Activated CD4-positive, alpha-beta T cell treated with anti-CD3 and anti-CD28 coated beads, Interleukin-2, amount 10 ng/mL, durations not matched to agents 24 days and 14 days (primary cell): ENCODE measurements around the gene DNAJC4. TPM values are rescaled to one million over a fixed set of nuclear protein-coding genes. Genes with fewer than 3 reads are reported as not detected.

Source experiments
- DNase-seq: peaks from one replicate; pipeline ENCODE4 v3.0.0; 2022
- H3K27ac Mint-ChIP-seq: one replicate; pipeline ENCODE4 v1.8.0; 2022; ENCODE audit warnings: mild to moderate bottlenecking, mixed read lengths
- H3K27me3 Mint-ChIP-seq: one replicate; pipeline ENCODE4 v1.8.0; 2022; ENCODE audit warnings: mixed read lengths
- H3K36me3 Mint-ChIP-seq: one replicate; pipeline ENCODE4 v1.8.0; 2022; ENCODE audit warnings: low read depth, mild to moderate bottlenecking, mixed read lengths
- H3K4me1 Mint-ChIP-seq: one replicate; pipeline ENCODE4 v1.8.0; 2021; ENCODE audit warnings: mixed read lengths
- H3K4me3 Mint-ChIP-seq: one replicate; pipeline ENCODE4 v1.8.0; 2022; ENCODE audit warnings: mild to moderate bottlenecking, moderate library complexity, mixed read lengths
- H3K9me3 Mint-ChIP-seq: one replicate; pipeline ENCODE4 v1.8.0; 2021; ENCODE audit warnings: mixed read lengths
- intact Hi-C: fragments of 100-400 bp; cut with micrococcal nuclease; formaldehyde crosslinking; loops from one replicate; pipeline ENCODE4 v1.15.1; 2023
- total RNA-seq: library from RNA; stranded (reverse); gene quantifications from 2 replicates; pipeline ENCODE4 v1.2.3, GENCODE V29; 2022

The DNAJC4 gene
- total RNA-seq, 1 donor from 2014 or later, result 19.9 TPM

DNA sequence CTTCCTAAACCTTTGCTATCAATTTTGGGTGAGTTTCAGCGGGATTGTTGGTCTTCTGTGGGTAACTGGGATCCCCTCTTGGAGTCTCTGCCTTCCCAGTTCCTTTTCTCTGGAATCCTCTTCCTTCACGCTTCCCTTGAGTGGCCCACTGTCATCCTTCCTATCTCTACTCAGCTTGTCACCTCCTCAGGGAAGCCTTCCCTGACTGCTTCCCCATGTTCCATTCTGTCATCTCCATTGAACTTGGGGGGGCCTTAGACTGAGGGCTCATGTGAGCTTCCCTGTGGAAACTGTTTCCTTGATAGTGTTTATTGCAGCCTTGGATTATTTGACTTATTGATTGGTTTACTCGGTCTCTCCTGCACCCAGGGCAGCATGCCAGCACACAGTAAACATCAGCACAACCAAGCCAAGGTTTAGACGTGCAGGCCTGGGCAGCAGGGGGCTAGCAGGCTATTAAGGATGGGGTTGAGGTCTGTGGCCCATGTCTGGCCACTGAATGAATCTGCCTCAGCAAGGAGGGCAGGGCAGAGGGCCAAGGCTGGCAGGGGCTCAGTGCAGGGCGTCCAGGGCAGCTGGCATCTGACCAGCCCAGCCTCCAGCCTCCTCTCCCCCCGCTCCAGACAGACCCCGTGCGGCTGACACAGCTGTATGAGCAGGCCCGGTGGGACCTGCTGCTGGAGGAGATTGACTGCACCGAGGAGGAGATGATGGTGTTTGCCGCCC lies 11.6 kb upstream of the DNAJC4 start:
- H3K27ac Mint-ChIP-seq, result peak overlapping the region; percentile 36
- no peaks in the 10 kb centered on the region for H3K27me3 Mint-ChIP-seq
- peaks cover 51% of the 10 kb centered on the region for H3K36me3 Mint-ChIP-seq
- intact Hi-C loops, result no loop called here
- no peaks in the 10 kb centered on the region for H3K9me3 Mint-ChIP-seq
- DNase-seq, result no peak
- peaks cover 9% of the 10 kb centered on the region for H3K4me1 Mint-ChIP-seq
- no peak overlapping the region for H3K4me3 Mint-ChIP-seq

DNA sequence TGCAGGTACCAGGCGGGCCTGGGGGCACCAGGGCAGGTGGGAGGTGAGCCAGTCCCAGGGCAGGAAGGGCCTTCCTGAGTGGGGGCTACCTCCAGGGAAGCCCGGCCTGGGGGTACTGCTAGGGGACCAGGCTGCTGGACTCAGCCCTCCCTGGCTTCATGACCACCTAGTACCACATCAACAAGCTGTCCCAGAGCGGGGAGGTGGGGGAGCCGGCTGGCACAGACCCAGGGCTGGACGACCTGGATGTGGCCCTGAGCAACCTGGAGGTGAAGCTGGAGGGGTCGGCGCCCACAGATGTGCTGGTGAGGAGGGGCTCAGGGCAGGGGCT lies 11.0 kb upstream of the DNAJC4 start:
- no peak for DNase-seq
- Mint-ChIP-seq H3K36me3 (peaks cover 52% of the 10 kb centered on the region), H3K4me1 (peaks cover 8% of the 10 kb centered on the region), H3K9me3 (no peaks in the 10 kb centered on the region), H3K27me3 (no peaks in the 10 kb centered on the region), H3K27ac (no peak overlapping the region), H3K4me3 (no peak overlapping the region)
- intact Hi-C loops, result no loop called here

DNA sequence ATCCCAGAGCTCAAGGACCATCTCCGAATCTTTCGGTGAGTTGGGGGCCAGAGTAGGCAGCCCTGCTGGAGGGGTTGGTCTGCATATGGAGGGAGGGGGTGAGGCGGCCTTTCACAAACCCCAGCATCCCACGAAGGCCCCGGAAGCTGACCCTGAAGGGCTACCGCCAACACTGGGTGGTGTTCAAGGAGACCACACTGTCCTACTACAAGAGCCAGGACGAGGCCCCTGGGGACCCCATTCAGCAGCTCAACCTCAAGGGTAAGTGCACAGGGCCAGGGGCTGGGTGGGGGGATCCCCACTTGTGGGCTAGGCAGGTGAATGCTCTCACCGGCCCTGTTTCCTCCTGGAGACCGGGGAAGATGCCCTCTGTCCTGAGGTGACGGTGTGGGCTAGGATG lies 10.6 kb upstream of the DNAJC4 start:
- H3K27ac Mint-ChIP-seq, result no peak overlapping the region
- H3K27me3 Mint-ChIP-seq, result no peaks in the 10 kb centered on the region
- intact Hi-C loops, result no loop called here
- peaks cover 8% of the 10 kb centered on the region for H3K4me1 Mint-ChIP-seq
- peaks cover 49% of the 10 kb centered on the region for H3K36me3 Mint-ChIP-seq
- DNase-seq, result no peak
- H3K9me3 Mint-ChIP-seq, result no peaks in the 10 kb centered on the region
- H3K4me3 Mint-ChIP-seq, result no peak overlapping the region

DNA sequence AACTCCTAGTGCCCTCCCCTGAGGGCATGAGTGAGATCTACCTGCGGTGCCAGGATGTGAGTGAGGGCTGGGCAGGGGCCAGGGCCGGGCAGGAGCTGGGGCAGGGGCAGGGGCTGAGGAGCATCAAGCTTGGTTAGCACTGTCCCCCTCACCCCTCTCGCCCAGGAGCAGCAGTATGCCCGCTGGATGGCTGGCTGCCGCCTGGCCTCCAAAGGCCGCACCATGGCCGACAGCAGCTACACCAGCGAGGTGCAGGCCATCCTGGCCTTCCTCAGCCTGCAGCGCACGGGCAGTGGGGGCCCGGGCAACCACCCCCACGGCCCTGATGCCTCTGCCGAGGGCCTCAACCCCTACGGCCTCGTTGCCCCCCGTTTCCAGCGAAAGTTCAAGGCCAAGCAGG lies 10.1 kb upstream of the DNAJC4 start:
- H3K4me3 Mint-ChIP-seq, result no peak overlapping the region
- intact Hi-C loops, result no loop called here
- peaks cover 47% of the 10 kb centered on the region for H3K36me3 Mint-ChIP-seq
- H3K9me3 Mint-ChIP-seq, result no peaks in the 10 kb centered on the region
- DNase-seq, result no peak
- H3K27me3 Mint-ChIP-seq, result no peaks in the 10 kb centered on the region
- H3K27ac Mint-ChIP-seq, result no peak overlapping the region
- peaks cover 8% of the 10 kb centered on the region for H3K4me1 Mint-ChIP-seq

DNA sequence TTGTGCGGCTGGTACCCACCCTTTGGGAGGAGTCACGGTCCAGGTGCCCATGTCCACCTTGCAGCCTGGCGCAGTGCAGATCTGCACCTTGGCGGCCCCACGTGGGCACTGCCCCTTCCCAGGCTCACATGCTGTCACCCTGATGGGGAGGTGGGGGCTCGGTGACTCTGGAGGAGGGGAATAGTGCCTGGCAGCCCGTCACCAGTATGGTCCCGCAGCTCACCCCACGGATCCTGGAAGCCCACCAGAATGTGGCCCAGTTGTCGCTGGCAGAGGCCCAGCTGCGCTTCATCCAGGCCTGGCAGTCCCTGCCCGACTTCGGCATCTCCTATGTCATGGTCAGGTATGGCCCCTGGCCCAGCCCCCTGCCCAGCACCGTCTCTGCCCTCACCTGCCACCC lies 9.6 kb upstream of the DNAJC4 start:
- Mint-ChIP-seq H3K27me3 (no peaks in the 10 kb centered on the region), H3K27ac (no peak overlapping the region), H3K9me3 (no peaks in the 10 kb centered on the region), H3K36me3 (peaks cover 46% of the 10 kb centered on the region), H3K4me1 (peaks cover 9% of the 10 kb centered on the region), H3K4me3 (no peak overlapping the region)
- no peak for DNase-seq
- intact Hi-C loops, result no loop called here

DNA sequence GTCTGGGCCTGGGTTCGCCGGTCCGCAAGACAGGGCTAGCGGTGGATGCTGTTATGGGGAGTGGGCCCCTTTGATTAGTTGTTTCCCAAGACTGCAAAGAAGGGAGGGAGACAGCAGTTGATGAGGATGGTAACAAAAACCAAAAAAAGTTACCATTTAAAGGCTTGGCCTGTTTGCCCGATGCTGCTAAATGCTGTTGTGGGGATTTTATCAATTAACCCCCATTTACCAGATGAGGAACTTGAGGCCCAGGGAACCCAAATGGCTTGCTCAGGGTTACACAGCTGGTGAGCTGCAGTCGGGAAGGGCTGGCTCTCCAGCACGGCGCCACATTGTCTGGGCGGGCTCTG lies 7.7 kb upstream of the DNAJC4 start:
- no peaks in the 10 kb centered on the region for H3K27me3 Mint-ChIP-seq
- H3K4me3 Mint-ChIP-seq, result no peak overlapping the region
- H3K4me1 Mint-ChIP-seq, result peaks cover 14% of the 10 kb centered on the region
- intact Hi-C loops, result no loop called here
- H3K36me3 Mint-ChIP-seq, result peaks cover 37% of the 10 kb centered on the region
- no peak overlapping the region for H3K27ac Mint-ChIP-seq
- DNase-seq, result no peak
- H3K9me3 Mint-ChIP-seq, result no peaks in the 10 kb centered on the region

DNA sequence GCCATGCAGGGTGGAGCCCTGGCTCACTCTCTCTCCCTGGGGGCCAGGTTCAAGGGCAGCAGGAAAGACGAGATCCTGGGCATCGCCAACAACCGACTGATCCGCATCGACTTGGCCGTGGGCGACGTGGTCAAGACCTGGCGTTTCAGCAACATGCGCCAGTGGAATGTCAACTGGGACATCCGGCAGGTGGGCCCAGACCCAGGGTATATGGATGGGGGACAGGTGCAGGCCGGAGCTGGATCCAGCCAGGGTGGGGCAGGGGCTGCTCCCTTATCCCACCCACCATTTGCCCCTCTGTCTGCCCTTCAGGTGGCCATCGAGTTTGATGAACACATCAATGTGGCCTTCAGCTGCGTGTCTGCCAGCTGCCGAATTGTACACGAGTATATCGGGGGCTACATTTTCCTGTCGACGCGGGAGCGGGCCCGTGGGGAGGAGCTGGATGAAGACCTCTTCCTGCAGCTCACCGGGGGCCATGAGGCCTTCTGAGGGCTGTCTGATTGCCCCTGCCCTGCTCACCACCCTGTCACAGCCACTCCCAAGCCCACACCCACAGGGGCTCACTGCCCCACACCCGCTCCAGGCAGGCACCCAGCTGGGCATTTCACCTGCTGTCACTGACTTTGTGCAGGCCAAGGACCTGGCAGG lies 7.2 kb upstream of the DNAJC4 start:
- H3K4me3 Mint-ChIP-seq, result no peak overlapping the region
- peaks cover 16% of the 10 kb centered on the region for H3K4me1 Mint-ChIP-seq
- H3K27ac Mint-ChIP-seq, result no peak overlapping the region
- intact Hi-C loops, result no loop called here
- H3K9me3 Mint-ChIP-seq, result no peaks in the 10 kb centered on the region
- no peak for DNase-seq
- no peaks in the 10 kb centered on the region for H3K27me3 Mint-ChIP-seq
- H3K36me3 Mint-ChIP-seq, result peaks cover 35% of the 10 kb centered on the region

DNA sequence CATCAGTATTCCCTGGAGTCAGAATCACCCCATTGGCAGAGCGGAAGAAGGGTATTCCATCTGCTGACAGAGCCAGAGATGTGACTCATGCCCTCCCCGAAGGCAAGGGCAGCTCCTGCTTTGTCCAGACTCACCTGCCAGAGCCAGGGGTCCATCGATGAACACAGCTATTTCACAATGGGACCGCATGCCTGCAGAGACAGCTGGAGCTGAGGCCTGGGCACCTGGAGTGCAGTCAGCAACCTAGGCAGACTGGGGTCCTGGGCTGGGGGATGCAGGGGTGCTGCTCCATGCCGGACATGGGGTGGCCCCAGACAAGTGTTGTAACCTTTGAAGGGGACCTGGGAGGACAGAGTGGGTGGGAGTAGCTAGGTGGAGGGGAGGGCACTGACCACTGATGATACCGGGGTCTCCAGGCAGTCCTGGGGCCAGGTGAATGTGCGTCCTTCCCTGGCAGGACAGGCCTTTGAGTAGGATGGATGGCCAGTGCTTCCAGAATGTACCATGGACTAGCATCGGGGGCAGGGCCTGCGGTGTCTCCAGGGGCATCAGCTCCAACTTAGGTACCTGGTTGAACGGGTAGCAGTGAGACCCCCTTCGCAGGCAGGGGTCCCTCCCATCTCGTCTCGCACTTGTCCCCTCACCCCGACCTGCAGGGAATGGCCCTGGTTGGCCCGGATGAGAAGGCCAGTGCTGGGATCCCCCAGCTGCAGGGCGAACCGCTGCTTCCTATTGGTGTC lies 6.0 kb upstream of the DNAJC4 start:
- DNase-seq, result no peak
- intact Hi-C loops, result no loop called here
- no peaks in the 10 kb centered on the region for H3K27me3 Mint-ChIP-seq

DNA sequence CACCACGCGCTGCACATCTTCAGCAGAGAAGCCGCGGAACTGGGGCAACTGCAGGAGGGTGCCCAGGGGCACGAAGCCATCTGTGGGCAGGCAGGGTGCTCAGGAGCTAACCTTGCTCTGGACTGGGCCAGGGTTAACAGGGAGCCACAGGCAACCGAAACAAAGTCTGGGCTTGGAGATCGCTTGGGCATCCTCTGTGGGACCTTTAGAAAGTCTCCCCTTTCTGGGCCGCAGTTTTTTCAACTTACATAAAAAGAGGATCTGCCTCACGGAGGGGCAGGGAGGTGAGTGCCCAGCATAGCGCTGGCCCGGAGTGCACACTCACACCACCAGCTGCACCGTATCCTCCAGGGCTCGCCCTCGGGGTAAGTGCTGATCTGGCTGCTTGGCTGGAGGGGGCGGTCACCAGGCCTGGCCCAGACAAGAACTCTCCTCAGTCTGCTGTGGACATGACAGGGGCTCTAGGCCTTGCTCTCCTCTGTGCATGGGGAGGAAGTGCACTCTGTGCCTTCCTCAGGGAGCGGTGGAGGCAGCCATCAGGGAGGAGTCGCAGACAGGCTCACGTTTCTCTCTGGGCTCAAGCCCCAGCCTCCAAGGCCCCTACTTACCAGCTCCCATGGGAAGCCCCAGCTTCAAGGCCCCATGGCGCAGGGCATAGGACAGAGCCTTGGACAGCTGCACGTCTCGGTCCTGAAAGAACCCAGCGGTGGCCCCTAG lies 5.3 kb upstream of the DNAJC4 start:
- peaks cover 26% of the 10 kb centered on the region for H3K4me1 Mint-ChIP-seq
- intact Hi-C loops, result no loop called here

More for the DNA sequence above, 6.0 kb upstream of the DNAJC4 start:
- Mint-ChIP-seq H3K9me3 (no peaks in the 10 kb centered on the region), H3K36me3 (peaks cover 25% of the 10 kb centered on the region), H3K4me1 (peaks cover 21% of the 10 kb centered on the region), H3K27ac (peak overlapping the region; percentile 86), H3K4me3 (peak overlapping the region; percentile 91)

DNA sequence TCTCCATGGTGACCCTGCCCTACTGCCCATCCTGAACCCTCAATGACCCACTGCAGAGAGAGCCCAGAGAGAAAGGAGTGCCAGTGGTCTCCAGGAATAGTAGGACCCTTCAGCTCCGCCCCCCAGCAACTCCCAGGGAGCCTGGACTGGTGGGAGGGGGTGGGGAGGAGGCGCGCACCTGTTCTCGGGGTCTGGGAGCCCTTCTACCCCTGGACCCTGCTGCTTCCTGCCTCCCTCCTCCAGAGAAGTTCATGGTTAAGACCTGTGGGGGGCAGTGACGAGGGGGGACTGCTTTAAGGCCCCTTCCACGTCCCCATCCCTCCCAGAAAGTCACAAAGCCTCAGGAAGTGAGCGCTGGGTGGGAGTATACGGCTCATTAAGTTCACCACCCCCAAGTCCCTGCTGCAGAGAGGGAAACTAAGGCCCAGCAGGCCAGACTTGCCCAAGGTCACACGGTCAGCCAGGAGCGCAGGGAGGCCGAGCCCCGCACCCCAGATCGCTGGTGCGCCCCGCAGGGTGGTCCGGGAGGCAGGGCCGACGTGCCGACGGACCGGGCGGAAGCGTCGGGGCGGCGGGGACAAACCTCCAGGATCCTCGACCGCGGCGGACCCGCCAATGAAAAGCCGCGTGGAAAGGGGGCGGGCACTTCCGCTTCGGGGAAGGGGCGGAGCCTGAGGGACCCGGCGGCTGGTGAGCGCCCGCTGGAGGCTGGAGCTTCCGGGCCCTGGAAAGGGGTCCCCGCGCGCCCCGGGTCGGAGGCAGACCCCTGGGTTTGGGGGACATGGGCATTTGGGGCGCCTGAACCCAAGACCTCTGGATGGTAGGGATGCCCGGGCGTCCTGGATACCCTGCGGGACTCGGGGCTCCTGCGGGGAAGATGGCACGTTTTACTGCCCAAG lies 4.5 kb upstream of the DNAJC4 start, which contains the start of the genes NUDT22 and TRPT1:
TSS of gene NUDT22 (plus strand) at position 667 of the 899 bp plus-strand sequence. CDS start 379 bp downstream, outside the sequence.
TSS of gene TRPT1 (minus strand) at position 579 of the 899 bp plus-strand sequence. CDS start at position 253, 326 bp downstream.
- H3K27me3 Mint-ChIP-seq, result no peaks in the 10 kb centered on the region
- H3K27ac Mint-ChIP-seq, result peak within 1 kb of the TSS; percentile 86
- H3K9me3 Mint-ChIP-seq, result no peaks in the 10 kb centered on the region
- H3K4me1 Mint-ChIP-seq, result peaks cover 27% of the 10 kb centered on the region
- H3K4me3 Mint-ChIP-seq, result peak within 1 kb of the TSS; percentile 91
- H3K36me3 Mint-ChIP-seq, result peaks cover 19% of the 10 kb centered on the region
- DNase-seq, result peak; percentile 99
- intact Hi-C loops, result loop anchor here (1.0 to 2.0 kb wide), 4 partner anchors 15 to 79 kb away; partner anchors contain the start of genes ESRRA, FKBP2 and STIP1

More for the DNA sequence above, 5.3 kb upstream of the DNAJC4 start:
- Mint-ChIP-seq H3K9me3 (no peaks in the 10 kb centered on the region), H3K4me3 (peak overlapping the region; percentile 91), H3K36me3 (peaks cover 24% of the 10 kb centered on the region), H3K27ac (peak overlapping the region; percentile 86), H3K27me3 (no peaks in the 10 kb centered on the region)
- no peak for DNase-seq

DNA sequence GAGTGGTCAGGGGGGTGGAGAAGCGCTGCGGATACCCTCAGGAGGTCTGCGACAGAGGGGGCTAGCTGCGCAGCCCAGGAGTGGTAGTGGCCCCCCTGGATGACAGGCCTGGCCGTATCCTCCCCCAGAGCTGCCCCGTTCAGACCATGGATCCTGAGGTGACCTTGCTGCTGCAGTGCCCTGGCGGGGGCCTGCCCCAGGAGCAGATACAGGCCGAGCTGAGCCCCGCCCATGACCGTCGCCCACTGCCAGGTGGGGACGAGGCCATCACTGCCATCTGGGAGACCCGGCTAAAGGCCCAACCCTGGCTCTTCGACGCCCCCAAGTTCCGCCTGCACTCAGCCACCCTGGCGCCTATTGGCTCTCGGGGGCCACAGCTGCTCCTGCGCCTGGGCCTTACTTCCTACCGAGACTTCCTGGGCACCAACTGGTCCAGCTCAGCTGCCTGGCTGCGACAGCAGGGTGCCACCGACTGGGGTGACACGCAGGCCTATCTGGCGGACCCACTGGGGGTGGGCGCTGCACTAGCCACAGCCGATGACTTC lies 3.8 kb upstream of the DNAJC4 start:
- H3K4me1 Mint-ChIP-seq, result peaks cover 29% of the 10 kb centered on the region

DNA sequence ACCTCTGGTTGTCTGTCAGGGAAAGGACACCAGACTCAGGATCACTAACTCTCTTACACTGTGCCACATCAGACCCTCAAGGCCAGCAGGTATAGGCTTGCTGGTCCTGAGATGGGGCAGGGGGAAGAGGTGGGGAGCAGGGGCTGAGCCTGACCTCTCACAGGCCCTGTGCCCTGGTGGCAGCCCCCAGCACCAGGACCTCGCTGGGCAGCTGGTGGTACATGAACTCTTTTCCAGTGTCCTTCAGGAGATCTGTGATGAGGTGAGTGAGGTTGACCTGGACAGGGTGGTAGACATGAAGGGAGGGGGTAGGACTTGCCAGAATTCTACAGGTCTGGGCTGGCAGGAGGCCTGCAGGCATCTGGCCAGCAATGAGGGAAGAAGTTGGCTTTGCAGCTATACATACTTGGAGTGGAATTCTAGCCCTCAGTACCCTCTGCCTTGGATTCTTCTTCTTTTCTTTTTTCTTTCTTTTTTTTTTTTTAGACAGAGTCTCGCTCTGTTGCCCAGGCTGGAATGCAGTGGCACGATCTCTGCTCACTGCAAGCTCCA lies 2.9 kb upstream of the DNAJC4 start:
- no peaks in the 10 kb centered on the region for H3K27me3 Mint-ChIP-seq
- no peaks in the 10 kb centered on the region for H3K9me3 Mint-ChIP-seq

More for the DNA sequence above, 3.8 kb upstream of the DNAJC4 start:
- Mint-ChIP-seq H3K27me3 (no peaks in the 10 kb centered on the region), H3K9me3 (no peaks in the 10 kb centered on the region), H3K27ac (peak overlapping the region; percentile 81), H3K4me3 (peak overlapping the region; percentile 91), H3K36me3 (peaks cover 15% of the 10 kb centered on the region)
- intact Hi-C loops, result loop anchor here (1.0 to 2.0 kb wide), 4 partner anchors 15 to 78 kb away; partner anchors contain the start of genes ESRRA, FKBP2 and STIP1
- DNase-seq, result peak; percentile 90

More for the DNA sequence above, 2.9 kb upstream of the DNAJC4 start:
- intact Hi-C loops, result loop anchor here (2.0 kb wide), 1 partner anchor 77 kb away; the partner anchor contains the start of gene ESRRA
- Mint-ChIP-seq H3K36me3 (peaks cover 13% of the 10 kb centered on the region), H3K4me1 (peaks cover 34% of the 10 kb centered on the region), H3K27ac (peak overlapping the region; percentile 81), H3K4me3 (peak overlapping the region; percentile 91)
- no peak for DNase-seq
